22Rv1 (cell line): Measurements from ENCODE around the gene MAP1LC3B.

Experiments
- CTCF ChIP-seq: fragments of 450-650 bp; IDR thresholded peaks from 2 replicates; pipeline ENCODE4 v1.5.1; 2017; ENCODE audit warnings: mild to moderate bottlenecking
- ZFX ChIP-seq: fragments of 450-650 bp; IDR thresholded peaks from 2 replicates; pipeline ENCODE4 v1.6.1; 2017; ENCODE audit warnings: antibody characterized with exemption, borderline replicate concordance

GRCh38 chr16:87411375-87412271 is 19.5 kb downstream of the MAP1LC3B start:
- TF ChIP-seq CTCF (no peak; the same call in 1 of the 2 replicates), ZFX (no peak)
